B cell (primary cell): ENCODE data around the gene SEMA7A. TPM values are rescaled to one million over a fixed set of nuclear protein-coding genes. Genes with fewer than 3 reads are reported as not detected.

Experiments
- ATAC-seq: fragments of 200-7000 bp; cut with Tn5 transposase; one replicate; pipeline ENCODE4 v1.10.0; 2021; ENCODE audit warnings: low read depth, mild to moderate bottlenecking, moderate number of reproducible peaks, moderate library complexity
- CTCF ChIA-PET: fragments of 350-600 bp; sonication (Branson Sonifier 250); formaldehyde crosslinking; loops from one replicate; lab custom pipeline; 2021; ENCODE audit warnings: antibody characterized with exemption, inconsistent platforms; lab: Charles Lee
- POLR2A ChIA-PET: fragments of 350-600 bp; sonication (Branson Sonifier 250); formaldehyde crosslinking; loops from one replicate; lab custom pipeline; 2021; ENCODE audit warnings: antibody characterized with exemption; lab: Charles Lee
- DNase-seq: peaks from one replicate; pipeline ENCODE4 v3.0.0; 2013
- H2AFZ ChIP-seq: 2 replicates; pipeline ENCODE4 v1.6.1; 2012; ENCODE audit warnings: mild to moderate bottlenecking, low read depth, low read length; ENCODE audit not compliant: insufficient read depth, poor library complexity, severe bottlenecking
- H3K27ac ChIP-seq, 2 donors: 1 replicate in 1 of 2; 2 replicates in 1 of 2; pipeline ENCODE4 v1.5.1; 2012 to 2013; ENCODE audit warnings: low read length in 2 of 2, mild to moderate bottlenecking in 2 of 2, moderate library complexity in 1 of 2
- H3K27me3 ChIP-seq, 4 experiments: fragments of 200-600 bp in 1 of 4; sonication (generic) in 1 of 4; replicated peaks in 1 of 4; 1 replicate in 2 of 4; 2 replicates in 2 of 4; pipeline versions ENCODE4 v1.6.1 to v1.7.0; 2013 to 2016; ENCODE audit warnings: low read length in 3 of 4, mild to moderate bottlenecking in 2 of 4, mixed read lengths in 1 of 4, moderate library complexity in 1 of 4; ENCODE audit not compliant: insufficient read depth in 4 of 4, control insufficient read depth in 3 of 4; ENCODE audit errors: control extremely low read depth in 1 of 4
- H3K36me3 ChIP-seq, 2 experiments: replicated peaks in 1 of 2; 1 replicate in 1 of 2; 2 replicates in 1 of 2; pipeline versions ENCODE4 v1.6.1 to v1.7.1; 2013; ENCODE audit warnings: low read length in 1 of 2; ENCODE audit not compliant: insufficient read depth in 2 of 2, control insufficient read depth in 1 of 2; ENCODE audit errors: control extremely low read depth in 1 of 2, extremely low read depth in 1 of 2
- H3K4me1 ChIP-seq, 2 donors: fragments of 200-600 bp in 1 of 2; sonication (generic) in 1 of 2; 1 replicate in 1 of 2; 2 replicates in 1 of 2; pipeline versions ENCODE4 v1.5.1 to v1.6.1; 2013 to 2017; ENCODE audit warnings: low read length in 2 of 2; ENCODE audit not compliant: control insufficient read depth in 2 of 2, insufficient read depth in 2 of 2
- H3K4me2 ChIP-seq: replicated peaks from 2 replicates; pipeline ENCODE3; 2012; ENCODE audit warnings: mild to moderate bottlenecking, low read depth, low read length; ENCODE audit not compliant: poor library complexity, severe bottlenecking
- H3K4me3 ChIP-seq, 5 experiments: fragments of 200-600 bp in 1 of 5; sonication (generic) in 1 of 5; 1 replicate in 3 of 5; 2 replicates in 2 of 5; pipeline versions ENCODE4 v1.5.1 to v1.7.0; 2011 to 2016; ENCODE audit warnings: low read length in 4 of 5, mild to moderate bottlenecking in 4 of 5, low read depth in 2 of 5, control low read depth in 1 of 5, moderate library complexity in 1 of 5; ENCODE audit not compliant: insufficient read depth in 1 of 5; ENCODE audit errors: control extremely low read depth in 1 of 5, extremely low read depth in 1 of 5
- H3K79me2 ChIP-seq: fragments of 200-600 bp; sonication (generic); one replicate; pipeline ENCODE4 v1.6.0; 2016; ENCODE audit warnings: low read length; ENCODE audit not compliant: control insufficient read depth, insufficient read depth
- H3K9ac ChIP-seq: fragments of 200-600 bp; sonication (generic); 2 replicates; pipeline ENCODE4 v1.6.1; 2017; ENCODE audit warnings: mild to moderate bottlenecking, low read length, moderate library complexity
- H3K9me3 ChIP-seq, 3 donors: one replicate each; pipeline versions ENCODE4 v1.6.1 to v1.7.1; 2013; ENCODE audit warnings: low read length in 2 of 3; ENCODE audit not compliant: control insufficient read depth in 2 of 3, insufficient read depth in 1 of 3; ENCODE audit errors: control extremely low read depth in 1 of 3
- H4K20me1 ChIP-seq: 2 replicates; pipeline ENCODE4 v1.6.0; 2012; ENCODE audit warnings: mild to moderate bottlenecking, low read length; ENCODE audit not compliant: insufficient read depth, control insufficient read depth, poor library complexity, severe bottlenecking
- H3K27ac Mint-ChIP-seq: one replicate; pipeline ENCODE4 v1.8.0; 2021; ENCODE audit warnings: mixed read lengths
- H3K27me3 Mint-ChIP-seq: one replicate; pipeline ENCODE4 v1.8.0; 2021; ENCODE audit warnings: mixed read lengths
- H3K4me1 Mint-ChIP-seq: one replicate; pipeline ENCODE4 v1.8.0; 2021; ENCODE audit warnings: mixed read lengths
- H3K4me3 Mint-ChIP-seq: one replicate; pipeline ENCODE4 v1.8.0; 2021; ENCODE audit warnings: mixed read lengths
- H3K9me3 Mint-ChIP-seq: one replicate; pipeline ENCODE4 v1.8.0; 2022; ENCODE audit warnings: mixed read lengths; ENCODE audit not compliant: insufficient read depth
- CTCF ChIP-seq: fragments of 200-600 bp; IDR thresholded peaks from one replicate; pipeline ENCODE4 v1.8.0; 2022; ENCODE audit warnings: antibody characterized with exemption, mild to moderate bottlenecking
- EZH2 ChIP-seq: IDR thresholded peaks from 2 replicates; pipeline ENCODE4 v1.6.1; 2012; ENCODE audit warnings: borderline replicate concordance, low read depth, mild to moderate bottlenecking, moderate library complexity, low read length; ENCODE audit not compliant: insufficient read depth, poor library complexity, severe bottlenecking
- whole genome bisulfite sequencing: methylation state at CpG from one replicate; pipeline ENCODE4 v1.1.5; 2013; ENCODE audit warnings: missing lambda C conversion rate; ENCODE audit not compliant: insufficient coverage; 5-methylcytosine and 5-hydroxymethylcytosine counted together
- intact Hi-C: fragments of 100-400 bp; cut with micrococcal nuclease; formaldehyde crosslinking; loops from one replicate; pipeline ENCODE4 v1.10.0; 2022
- polyA plus RNA-seq: library from polyadenylated mRNA; depleted of rRNA; stranded (reverse); fragments of >200 nt; gene quantifications from 2 replicates; pipeline ENCODE4 v1.2.3, GENCODE V29; 2012
- total RNA-seq, 2 donors: library from RNA; stranded (reverse); fragments of 120-200 nt in 1 of 2; gene quantifications; 1 replicate in 1 of 2; 2 replicates in 1 of 2; pipeline versions ENCODE4 v1.2.3 to v1.2.4, GENCODE V29; 2013 to 2022

SEMA7A gene
- total and polyA plus RNA-seq, 2 donors (not counting 1 experiment from before 2014, with no cell fraction given), result 42.0 to 44.2 TPM

- no peak overlapping the region for H3K4me2 ChIP-seq
- no CpG with 5 or more reads among the region's 1 CpG for WGBS
- H3K36me3 ChIP-seq, result peaks cover 0 to 13% of the 10 kb centered on the region in 2 experiments
- DNase-seq, result no peak
- CTCF ChIA-PET, result no interaction called here
- intact Hi-C loops, result no loop called here
- no peak overlapping the region for H3K9ac ChIP-seq
- H3K4me3 ChIP-seq, result no peak overlapping the region
- H4K20me1 ChIP-seq, result no peaks in the 10 kb centered on the region
- TF ChIP-seq EZH2, result no peak
- no peak for TF ChIP-seq CTCF
- H3K27ac Mint-ChIP-seq, result no peak overlapping the region
- H2AFZ ChIP-seq, result no peak overlapping the region
- peaks cover 20 to 23% of the 10 kb centered on the region in 2 donors for H3K4me1 ChIP-seq
- H3K27me3 Mint-ChIP-seq, result no peaks in the 10 kb centered on the region
- POLR2A ChIA-PET, result no interaction called here
- H3K79me2 ChIP-seq, result peaks cover 16% of the 10 kb centered on the region
- H3K4me3 Mint-ChIP-seq, result no peak overlapping the region
- H3K4me1 Mint-ChIP-seq, result peaks cover 26% of the 10 kb centered on the region
- no peak overlapping the region for H3K27ac ChIP-seq
- no peaks in the 10 kb centered on the region for H3K9me3 ChIP-seq
- ATAC-seq, result no peak
- H3K9me3 Mint-ChIP-seq, result no peaks in the 10 kb centered on the region
- H3K27me3 ChIP-seq, result no peaks in the 10 kb centered on the region
Measured at GRCh38 chr15:74466570-74466969, 32.8 kb upstream of the SEMA7A start.

GRCh38 chr15:74464897-74465296 lies 31.1 kb upstream of the SEMA7A start:
- peak overlapping the region in 1 of 2 donors; percentile 60 for H3K27ac ChIP-seq
- no peak overlapping the region for H3K4me3 Mint-ChIP-seq
- H3K36me3 ChIP-seq, result peaks cover 0 to 9% of the 10 kb centered on the region in 2 experiments
- H3K4me3 ChIP-seq, result no peak overlapping the region
- DNase-seq (no peak), ATAC-seq (no peak)
- no peak overlapping the region for H3K9ac ChIP-seq
- intact Hi-C loops, result loop anchor here (5.0 kb wide), 1 partner anchor 473 kb away; the partner anchor contains the start of genes PML and STOML1
- ChIA-PET POLR2A (no interaction called here), CTCF (interaction anchor here (2.0 kb wide), 1 partner anchor 24 kb away, joined by 4 read pairs; no protein-coding TSS in a partner anchor)
- TF ChIP-seq EZH2, result no peak
- no peak for TF ChIP-seq CTCF
- H2AFZ ChIP-seq, result peak overlapping the region; percentile 11
- no peak overlapping the region for H3K4me2 ChIP-seq
- H3K4me1 ChIP-seq, result peaks cover 29 to 34% of the 10 kb centered on the region in 2 donors
- no peaks in the 10 kb centered on the region for H3K9me3 ChIP-seq
- no peaks in the 10 kb centered on the region for H3K27me3 Mint-ChIP-seq
- no peak overlapping the region for H3K27ac Mint-ChIP-seq
- H3K9me3 Mint-ChIP-seq, result no peaks in the 10 kb centered on the region
- H4K20me1 ChIP-seq, result no peaks in the 10 kb centered on the region
- H3K4me1 Mint-ChIP-seq, result peaks cover 37% of the 10 kb centered on the region
- peaks cover 23% of the 10 kb centered on the region for H3K79me2 ChIP-seq
- H3K27me3 ChIP-seq, result no peaks in the 10 kb centered on the region
- whole genome bisulfite sequencing, result no CpG with 5 or more reads among the region's 2 CpGs
